Activated naive CD4-positive, alpha-beta T cell treated with anti-CD3 and anti-CD28 coated beads for 36 hours (primary cell): Measurements from ENCODE around the gene PSD4. TPM values are rescaled to one million over a fixed set of nuclear protein-coding genes. Genes with fewer than 3 reads are reported as not detected.

Experiments
- CTCF ChIA-PET: fragments of 350-600 bp; sonication (Branson Sonifier 250); formaldehyde crosslinking; loops from one replicate; lab custom pipeline; 2021; ENCODE audit warnings: antibody characterized with exemption; lab: Charles Lee
- DNase-seq: peaks from one replicate; pipeline ENCODE4 v3.0.0-alpha.2; 2020
- H3K27ac Mint-ChIP-seq: one replicate; pipeline ENCODE4 v1.8.0; 2021; ENCODE audit warnings: mild to moderate bottlenecking, mixed read lengths
- H3K27me3 Mint-ChIP-seq: one replicate; pipeline ENCODE4 v1.8.0; 2021; ENCODE audit warnings: low read depth, mixed read lengths
- H3K36me3 Mint-ChIP-seq: one replicate; pipeline ENCODE4 v1.8.0; 2021; ENCODE audit warnings: low read depth, mixed read lengths
- H3K4me1 Mint-ChIP-seq: one replicate; pipeline ENCODE4 v1.8.0; 2021; ENCODE audit warnings: low read depth, mixed read lengths
- H3K4me3 Mint-ChIP-seq: one replicate; pipeline ENCODE4 v1.8.0; 2021; ENCODE audit warnings: mild to moderate bottlenecking, moderate library complexity, mixed read lengths
- H3K9me3 Mint-ChIP-seq: one replicate; pipeline ENCODE4 v1.8.0; 2021; ENCODE audit warnings: mixed read lengths
- intact Hi-C: fragments of 100-400 bp; cut with micrococcal nuclease; formaldehyde crosslinking; loops from one replicate; pipeline ENCODE4 v1.15.1; 2023
- total RNA-seq, 2 experiments: library from RNA; stranded (reverse); gene quantifications; one replicate each; pipeline ENCODE4 v1.2.3, GENCODE V29; 2021

The PSD4 gene
- total RNA-seq, 2 experiments from 2014 or later = 85.9 to 87.4 TPM

- Mint-ChIP-seq H3K9me3 (no peaks in the 10 kb centered on the region), H3K36me3 (peaks cover 41% of the 10 kb centered on the region), H3K4me1 (peaks cover 83% of the 10 kb centered on the region), H3K27me3 (no peaks in the 10 kb centered on the region), H3K27ac (no peak overlapping the region), H3K4me3 (no peak overlapping the region)
- CTCF ChIA-PET = interaction anchor here (0.8 to 3.0 kb wide), 7 partner anchors 12 to 45 kb away, joined by 4 to 39 read pairs (median 7); no protein-coding TSS in a partner anchor
- intact Hi-C loops = no loop called here
- no peak for DNase-seq
Measured at GRCh38 chr2:113182471-113183260, 8.9 kb downstream of the PSD4 start.

GRCh38 chr2:113183264-113183663 is 9.5 kb downstream of the PSD4 start:
- peaks cover 81% of the 10 kb centered on the region for H3K4me1 Mint-ChIP-seq
- no peak for DNase-seq
- no peaks in the 10 kb centered on the region for H3K27me3 Mint-ChIP-seq
- H3K4me3 Mint-ChIP-seq = no peak overlapping the region
- no peak overlapping the region for H3K27ac Mint-ChIP-seq
- H3K36me3 Mint-ChIP-seq = peaks cover 41% of the 10 kb centered on the region
- no peaks in the 10 kb centered on the region for H3K9me3 Mint-ChIP-seq
- intact Hi-C loops = no loop called here
- CTCF ChIA-PET = interaction anchor here (0.8 to 2.4 kb wide), 5 partner anchors 10 to 46 kb away, joined by 3 to 19 read pairs (median 6); partner anchors contain the start of gene PSD4

GRCh38 chr2:113183703-113184102 is 9.9 kb downstream of the PSD4 start:
- Mint-ChIP-seq H3K27ac (no peak overlapping the region), H3K4me3 (no peak overlapping the region), H3K27me3 (no peaks in the 10 kb centered on the region), H3K4me1 (peaks cover 77% of the 10 kb centered on the region), H3K9me3 (no peaks in the 10 kb centered on the region), H3K36me3 (peaks cover 41% of the 10 kb centered on the region)
- intact Hi-C loops = no loop called here
- no peak for DNase-seq
- CTCF ChIA-PET = interaction anchor here (0.8 to 1.9 kb wide), 4 partner anchors 10 to 46 kb away, joined by 3 to 19 read pairs (median 6); partner anchors contain the start of gene PSD4

GRCh38 chr2:113184531-113185230 is 10.9 kb downstream of the PSD4 start:
- no peaks in the 10 kb centered on the region for H3K9me3 Mint-ChIP-seq
- no peaks in the 10 kb centered on the region for H3K27me3 Mint-ChIP-seq
- intact Hi-C loops = no loop called here
- CTCF ChIA-PET = interaction anchor here (1.8 to 1.9 kb wide), 2 partner anchors 19 to 47 kb away, joined by 7 to 19 read pairs; no protein-coding TSS in a partner anchor
- peaks cover 40% of the 10 kb centered on the region for H3K36me3 Mint-ChIP-seq
- no peak for DNase-seq
- H3K27ac Mint-ChIP-seq = peak overlapping the region; percentile 83
- H3K4me3 Mint-ChIP-seq = no peak overlapping the region
- H3K4me1 Mint-ChIP-seq = peaks cover 75% of the 10 kb centered on the region

GRCh38 chr2:113185664-113186432 is 12.1 kb downstream of the PSD4 start:
- CTCF ChIA-PET = no interaction called here
- no peaks in the 10 kb centered on the region for H3K27me3 Mint-ChIP-seq
- no peak overlapping the region for H3K4me3 Mint-ChIP-seq
- no peak for DNase-seq
- peaks cover 39% of the 10 kb centered on the region for H3K36me3 Mint-ChIP-seq
- H3K4me1 Mint-ChIP-seq = peaks cover 68% of the 10 kb centered on the region
- intact Hi-C loops = no loop called here
- H3K27ac Mint-ChIP-seq = peak overlapping the region; percentile 83
- H3K9me3 Mint-ChIP-seq = no peaks in the 10 kb centered on the region

- Mint-ChIP-seq H3K4me1 (peaks cover 62% of the 10 kb centered on the region), H3K36me3 (peaks cover 37% of the 10 kb centered on the region), H3K4me3 (no peak overlapping the region), H3K27ac (peak overlapping the region; percentile 83), H3K27me3 (no peaks in the 10 kb centered on the region), H3K9me3 (no peaks in the 10 kb centered on the region)
- intact Hi-C loops = no loop called here
- no peak for DNase-seq
- CTCF ChIA-PET = interaction anchor here (1.5 kb wide), 1 partner anchor 204 kb away, joined by 3 read pairs; no protein-coding TSS in a partner anchor
Measured at GRCh38 chr2:113186433-113186796, 12.6 kb downstream of the PSD4 start.

GRCh38 chr2:113187771-113188170 is 14.0 kb downstream of the PSD4 start:
- intact Hi-C loops = loop anchor here (1.0 kb wide), 1 partner anchor 8 kb away; no protein-coding TSS in a partner anchor
- H3K27ac Mint-ChIP-seq = peak overlapping the region; percentile 70
- CTCF ChIA-PET = interaction anchor here (0.9 to 1.5 kb wide), 2 partner anchors 19 to 203 kb away, joined by 3 to 4 read pairs; no protein-coding TSS in a partner anchor
- no peak overlapping the region for H3K4me3 Mint-ChIP-seq
- peaks cover 34% of the 10 kb centered on the region for H3K36me3 Mint-ChIP-seq
- H3K27me3 Mint-ChIP-seq = no peaks in the 10 kb centered on the region
- H3K9me3 Mint-ChIP-seq = no peaks in the 10 kb centered on the region
- DNase-seq = no peak
- H3K4me1 Mint-ChIP-seq = peaks cover 50% of the 10 kb centered on the region

GRCh38 chr2:113190871-113191270 is 17.1 kb downstream of the PSD4 start:
- no peak for DNase-seq
- Mint-ChIP-seq H3K4me3 (no peak overlapping the region), H3K4me1 (peaks cover 47% of the 10 kb centered on the region), H3K27ac (peak overlapping the region; percentile 36), H3K27me3 (no peaks in the 10 kb centered on the region), H3K9me3 (no peaks in the 10 kb centered on the region), H3K36me3 (peaks cover 38% of the 10 kb centered on the region)
- CTCF ChIA-PET = interaction anchor here (0.7 to 2.4 kb wide), 7 partner anchors 9 to 56 kb away, joined by 3 to 19 read pairs (median 4); partner anchors contain the start of gene PSD4
- intact Hi-C loops = no loop called here

GRCh38 chr2:113192459-113193100 is 18.8 kb downstream of the PSD4 start:
- H3K4me1 Mint-ChIP-seq = peaks cover 42% of the 10 kb centered on the region
- H3K27me3 Mint-ChIP-seq = no peaks in the 10 kb centered on the region
- peaks cover 43% of the 10 kb centered on the region for H3K36me3 Mint-ChIP-seq
- intact Hi-C loops = no loop called here
- no peak overlapping the region for H3K27ac Mint-ChIP-seq
- no peak overlapping the region for H3K4me3 Mint-ChIP-seq
- DNase-seq = no peak
- CTCF ChIA-PET = interaction anchor here (0.7 to 2.4 kb wide), 4 partner anchors 19 to 107 kb away, joined by 3 to 21 read pairs (median 4); partner anchors contain the start of gene PSD4
- H3K9me3 Mint-ChIP-seq = no peaks in the 10 kb centered on the region

- CTCF ChIA-PET = interaction anchor here (1.4 to 5.4 kb wide), 4 partner anchors 10 to 59 kb away, joined by 4 to 157 read pairs (median 6); no protein-coding TSS in a partner anchor
- H3K36me3 Mint-ChIP-seq = peaks cover 53% of the 10 kb centered on the region
- intact Hi-C loops = no loop called here
- peaks cover 26% of the 10 kb centered on the region for H3K4me1 Mint-ChIP-seq
- H3K27me3 Mint-ChIP-seq = no peaks in the 10 kb centered on the region
- no peak for DNase-seq
- H3K9me3 Mint-ChIP-seq = no peaks in the 10 kb centered on the region
- peak overlapping the region; percentile 77 for H3K27ac Mint-ChIP-seq
- H3K4me3 Mint-ChIP-seq = no peak overlapping the region
Measured at GRCh38 chr2:113195923-113196501, 22.2 kb downstream of the PSD4 start.

- CTCF ChIA-PET = interaction anchor here (1.3 to 5.4 kb wide), 6 partner anchors 9 to 117 kb away, joined by 3 to 157 read pairs (median 6); no protein-coding TSS in a partner anchor
- intact Hi-C loops = no loop called here
Measured at GRCh38 chr2:113196839-113197238, 23.1 kb downstream of the PSD4 start.

More at GRCh38 chr2:113196839-113197238, 23.1 kb downstream of the PSD4 start:
- peak overlapping the region; percentile 77 for H3K27ac Mint-ChIP-seq
- H3K4me1 Mint-ChIP-seq = peaks cover 26% of the 10 kb centered on the region
- no peak for DNase-seq
- no peaks in the 10 kb centered on the region for H3K9me3 Mint-ChIP-seq
- H3K36me3 Mint-ChIP-seq = peaks cover 53% of the 10 kb centered on the region
- no peaks in the 10 kb centered on the region for H3K27me3 Mint-ChIP-seq
- no peak overlapping the region for H3K4me3 Mint-ChIP-seq
